GM23338 (cell line): Measurements from ENCODE around the gene ADGRD1. TPM values are rescaled to one million over a fixed set of nuclear protein-coding genes. Genes with fewer than 3 reads are reported as not detected.

Source experiments
- ATAC-seq: fragments of 200-7000 bp; cut with Tn5 transposase; 3 replicates; pipeline ENCODE4 v1.9.1; 2020
- DNase-seq: peaks from one replicate; pipeline ENCODE4 v3.0.0-alpha.2; 2015; ENCODE audit warnings: low spot score
- H2AFZ ChIP-seq: fragments of 200-600 bp; sonication (generic); 2 replicates; pipeline ENCODE4 v1.8.0; 2016; ENCODE audit warnings: antibody characterized with exemption, mild to moderate bottlenecking, moderate library complexity
- H3F3A ChIP-seq: fragments of 200-600 bp; sonication (generic); replicated peaks from 2 replicates; pipeline ENCODE4 v1.8.0; 2017; ENCODE audit warnings: antibody characterized with exemption, mixed run types, low read depth
- H3K27ac ChIP-seq: fragments of 200-600 bp; sonication (generic); 2 replicates; pipeline ENCODE4 v1.6.1; 2016; ENCODE audit warnings: low read depth
- H3K27me3 ChIP-seq: fragments of 200-600 bp; sonication (generic); 2 replicates; pipeline ENCODE4 v1.8.0; 2016; ENCODE audit warnings: mild to moderate bottlenecking, mixed run types, moderate library complexity; ENCODE audit not compliant: insufficient read depth
- H3K36me3 ChIP-seq: fragments of 200-600 bp; sonication (generic); 2 replicates; pipeline ENCODE4 v1.8.0; 2016; ENCODE audit warnings: mild to moderate bottlenecking; ENCODE audit not compliant: insufficient read depth
- H3K4me1 ChIP-seq: fragments of 200-600 bp; sonication (generic); 2 replicates; pipeline ENCODE4 v1.8.0; 2016; ENCODE audit warnings: mild to moderate bottlenecking, moderate library complexity; ENCODE audit not compliant: insufficient read depth
- H3K4me2 ChIP-seq: fragments of 200-600 bp; sonication (generic); 2 replicates; pipeline ENCODE4 v1.7.1; 2017; ENCODE audit warnings: mixed run types
- H3K4me3 ChIP-seq: fragments of 200-600 bp; sonication (generic); 2 replicates; pipeline ENCODE4 v1.6.1; 2016; ENCODE audit warnings: mixed run types
- H3K79me2 ChIP-seq: fragments of 200-600 bp; sonication (generic); replicated peaks from 2 replicates; pipeline ENCODE4 v1.8.0; 2017; ENCODE audit warnings: mild to moderate bottlenecking; ENCODE audit not compliant: insufficient read depth
- H3K9me2 ChIP-seq: fragments of 200-600 bp; sonication (generic); 2 replicates; pipeline ENCODE4 v1.8.0; 2017; ENCODE audit not compliant: insufficient read depth
- H4K20me1 ChIP-seq: fragments of 200-600 bp; sonication (generic); replicated peaks from 2 replicates; pipeline ENCODE4 v1.8.0; 2017; ENCODE audit warnings: mild to moderate bottlenecking; ENCODE audit not compliant: insufficient read depth
- H3K27ac Mint-ChIP-seq: 2 replicates; pipeline ENCODE4 v1.8.0; 2020; ENCODE audit warnings: inconsistent platforms, mild to moderate bottlenecking, moderate library complexity, mixed read lengths
- H3K27me3 Mint-ChIP-seq: 3 replicates; pipeline ENCODE4 v1.8.0; 2022; ENCODE audit warnings: low read depth, mild to moderate bottlenecking, moderate library complexity, mixed read lengths, inconsistent platforms; ENCODE audit not compliant: insufficient read depth, poor library complexity
- H3K36me3 Mint-ChIP-seq: 3 replicates; pipeline ENCODE4 v1.8.0; 2021; ENCODE audit warnings: low read depth, mild to moderate bottlenecking, inconsistent platforms, moderate library complexity, mixed read lengths
- H3K4me1 Mint-ChIP-seq: 3 replicates; pipeline ENCODE4 v1.8.0; 2020; ENCODE audit warnings: mild to moderate bottlenecking, inconsistent platforms, mixed read lengths
- H3K4me3 Mint-ChIP-seq: 3 replicates; pipeline ENCODE4 v1.8.0; 2021; ENCODE audit warnings: moderate library complexity, mild to moderate bottlenecking, inconsistent platforms, mixed read lengths
- H3K9me3 Mint-ChIP-seq: 3 replicates; pipeline ENCODE4 v1.8.0; 2020; ENCODE audit warnings: moderate library complexity, mild to moderate bottlenecking, inconsistent platforms, mixed read lengths
- CREB1 ChIP-seq: fragments of 250-450 bp; sonication (Bioruptor Pico); IDR thresholded peaks from 2 replicates; pipeline ENCODE4 v1.5.0; 2020; ENCODE audit warnings: low read depth, mild to moderate bottlenecking, moderate library complexity
- CTCF ChIP-seq, 2 experiments: fragments of 200-600 bp in 1 of 2; sonication (generic) in 1 of 2; conservative IDR thresholded peaks; 2 replicates each; pipeline versions ENCODE4 v1.5.1 to v1.6.1; 2016 to 2017; ENCODE audit warnings: antibody characterized with exemption in 2 of 2, low read depth in 2 of 2, mild to moderate bottlenecking in 2 of 2, moderate library complexity in 1 of 2
- EZH2 ChIP-seq: fragments of 200-600 bp; sonication (generic); IDR thresholded peaks from one replicate; pipeline ENCODE4 v1.8.0; 2017; ENCODE audit warnings: antibody characterized with exemption, mild to moderate bottlenecking, low read depth; ENCODE audit not compliant: unreplicated experiment
- EZH2phosphoT487 ChIP-seq: fragments of 200-600 bp; sonication (generic); IDR thresholded peaks from one replicate; pipeline ENCODE4 v1.8.1; 2018; ENCODE audit warnings: antibody characterized with exemption; ENCODE audit not compliant: unreplicated experiment
- JUNB ChIP-seq: IDR thresholded peaks from one replicate; pipeline ENCODE4 v1.6.1; 2016; ENCODE audit warnings: antibody characterized with exemption; ENCODE audit not compliant: unreplicated experiment
- NANOG ChIP-seq: IDR thresholded peaks from 2 replicates; pipeline ENCODE4 v1.6.1; 2016; ENCODE audit warnings: antibody characterized with exemption, borderline replicate concordance
- POLR2AphosphoS5 ChIP-seq: IDR thresholded peaks from 2 replicates; pipeline ENCODE4 v1.6.1; 2016; ENCODE audit warnings: antibody characterized with exemption, low read depth
- REST ChIP-seq: IDR thresholded peaks from one replicate; pipeline ENCODE4 v1.6.1; 2018; ENCODE audit warnings: antibody characterized with exemption; ENCODE audit not compliant: unreplicated experiment
- STAT1 ChIP-seq: IDR thresholded peaks from one replicate; pipeline ENCODE4 v1.6.1; 2016; ENCODE audit warnings: antibody characterized with exemption; ENCODE audit not compliant: unreplicated experiment
- ZNF114 ChIP-seq: fragments of 250-450 bp; sonication (Bioruptor Pico); IDR thresholded peaks from 2 replicates; pipeline ENCODE4 v1.5.0; 2020; ENCODE audit warnings: mild to moderate bottlenecking, moderate library complexity
- ZNF331 ChIP-seq: fragments of 250-450 bp; sonication (Bioruptor Pico); IDR thresholded peaks from 2 replicates; pipeline ENCODE4 v1.5.0; 2020; ENCODE audit warnings: low read depth, mild to moderate bottlenecking, moderate library complexity
- polyA plus RNA-seq: library from polyadenylated mRNA; unstranded; fragments of >200 nt; fragmentation: Nextera tagmentation; extraction: Ambion mirVana; gene quantifications from 2 replicates; pipeline ENCODE4 v1.2.1, GENCODE V29; 2016
- total RNA-seq: library from RNA; depleted of rRNA; stranded (reverse); fragments of >200 nt; shearing (Covaris generic); gene quantifications from 2 replicates; pipeline ENCODE4 v1.2.3, GENCODE V29; 2014

ADGRD1 gene
- total and polyA plus RNA-seq, 2 experiments from 2014 or later: 1.4 TPM; not detected in 1

- H3K79me2 ChIP-seq: no peaks in the 10 kb centered on the region
- DNase-seq (no peak), ATAC-seq (no peak)
- no peak overlapping the region for H2AFZ ChIP-seq
- Mint-ChIP-seq H3K27ac (no peak overlapping the region), H3K4me1 (peaks cover 2% of the 10 kb centered on the region; the same call in 1 of the 3 replicates), H3K4me3 (no peak overlapping the region), H3K36me3 (no peaks in the 10 kb centered on the region), H3K9me3 (no peaks in the 10 kb centered on the region), H3K27me3 (peaks cover 13% of the 10 kb centered on the region)
- no peaks in the 10 kb centered on the region for H3K27me3 ChIP-seq
- H3K4me3 ChIP-seq: no peak overlapping the region
- no peaks in the 10 kb centered on the region for H3F3A ChIP-seq
- H3K4me1 ChIP-seq: no peaks in the 10 kb centered on the region
- no peaks in the 10 kb centered on the region for H3K36me3 ChIP-seq
- H4K20me1 ChIP-seq: no peaks in the 10 kb centered on the region
- TF ChIP-seq NANOG: no peak
- no peaks in the 10 kb centered on the region for H3K9me2 ChIP-seq
- H3K4me2 ChIP-seq: no peak overlapping the region
- no peak overlapping the region for H3K27ac ChIP-seq
These were observed 57.7 kb downstream of the ADGRD1 start for GRCh38 chr12:131011165-131012079.

- Mint-ChIP-seq H3K9me3 (no peaks in the 10 kb centered on the region), H3K4me3 (no peak overlapping the region), H3K36me3 (no peaks in the 10 kb centered on the region), H3K27me3 (peaks cover 15% of the 10 kb centered on the region), H3K4me1 (peaks cover 2% of the 10 kb centered on the region; the same call in 1 of the 3 replicates), H3K27ac (no peak overlapping the region)
- H4K20me1 ChIP-seq: no peaks in the 10 kb centered on the region
- no peaks in the 10 kb centered on the region for H3K36me3 ChIP-seq
- no peaks in the 10 kb centered on the region for H3K9me2 ChIP-seq
- no peak overlapping the region for H2AFZ ChIP-seq
- no peaks in the 10 kb centered on the region for H3K79me2 ChIP-seq
- no peak for DNase-seq
- H3K4me1 ChIP-seq: no peaks in the 10 kb centered on the region
- no peak overlapping the region for H3K4me3 ChIP-seq
- H3K27ac ChIP-seq: no peak overlapping the region
- H3K4me2 ChIP-seq: no peak overlapping the region
- H3K27me3 ChIP-seq: no peaks in the 10 kb centered on the region
- H3F3A ChIP-seq: no peaks in the 10 kb centered on the region
- no peak for ATAC-seq
- TF ChIP-seq REST (no peak), CREB1 (CRISPR knock-in tag) (no peak), CTCF (conservative IDR thresholded peaks at IDR 0.05; ENCODE audit: low read depth in 2 of 2) (no peak), EZH2phosphoT487 (no peak), POLR2AphosphoS5 (no peak), JUNB (no peak), STAT1 (no peak), ZNF331 (CRISPR knock-in tag) (no peak), ZNF114 (CRISPR knock-in tag) (no peak), NANOG (no peak), EZH2 (no peak)
These were observed 58.8 kb downstream of the ADGRD1 start for GRCh38 chr12:131012279-131013069.
